ENCODE measurements around the gene TENM4.
"Not testable (repeated sequence)": the region's sequence is repeated elsewhere in the genome, so short reads cannot be mapped to it uniquely, and the experiment has no call there.

Gene TENM4

GRCh38 chr11:79241205-79241851 lies 199.5 kb downstream of the TENM4 start:
- DNase-seq, result no peak

DNA sequence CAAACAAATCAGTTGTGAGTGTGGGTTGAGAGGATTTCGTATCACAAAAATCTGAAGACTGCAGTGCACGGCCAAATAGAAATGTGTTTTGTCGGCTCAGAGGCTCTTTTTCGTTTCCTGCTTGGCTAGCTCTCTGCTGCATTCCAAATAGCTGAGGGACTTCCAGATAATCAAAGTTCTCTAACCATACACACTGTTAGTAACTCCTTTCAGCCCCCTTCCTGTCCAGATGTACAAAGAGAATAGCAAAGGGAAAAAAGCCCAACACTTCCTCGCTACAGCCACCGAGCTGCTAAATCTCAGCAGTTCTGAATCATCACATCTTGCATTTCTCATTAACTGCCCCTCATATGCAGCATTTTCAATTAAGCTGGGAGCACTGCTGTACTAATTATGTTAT lies 203.1 kb downstream of the TENM4 start:
- DNase-seq, result no peak

GRCh38 chr11:79237091-79237490 lies 203.7 kb downstream of the TENM4 start:
- DNase-seq, result no peak

GRCh38 chr11:79236541-79236971 lies 204.3 kb downstream of the TENM4 start:
- DNase-seq, result no peak

GRCh38 chr11:79235696-79236095 lies 205.1 kb downstream of the TENM4 start:
- no peak for DNase-seq

DNA sequence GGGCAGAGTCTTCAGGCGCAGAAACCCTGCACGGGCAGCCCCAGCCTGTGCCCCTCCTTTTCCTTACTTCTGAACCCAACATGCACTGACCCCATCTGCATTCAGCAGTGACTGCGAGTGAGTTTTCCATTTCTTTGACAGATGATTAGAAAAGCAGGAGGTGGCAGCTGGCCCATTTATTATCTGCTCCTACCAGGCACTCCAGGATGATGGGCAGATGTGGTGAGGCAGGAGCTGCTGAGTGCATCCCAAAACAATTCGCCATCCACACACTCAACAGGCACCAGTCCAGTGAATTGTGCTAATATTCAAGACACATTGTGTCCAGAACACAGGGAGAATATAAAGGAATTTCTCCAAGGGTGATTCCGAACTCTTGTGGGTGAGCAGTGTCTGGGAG lies 208.5 kb downstream of the TENM4 start:
- DNase-seq, result no peak

DNA sequence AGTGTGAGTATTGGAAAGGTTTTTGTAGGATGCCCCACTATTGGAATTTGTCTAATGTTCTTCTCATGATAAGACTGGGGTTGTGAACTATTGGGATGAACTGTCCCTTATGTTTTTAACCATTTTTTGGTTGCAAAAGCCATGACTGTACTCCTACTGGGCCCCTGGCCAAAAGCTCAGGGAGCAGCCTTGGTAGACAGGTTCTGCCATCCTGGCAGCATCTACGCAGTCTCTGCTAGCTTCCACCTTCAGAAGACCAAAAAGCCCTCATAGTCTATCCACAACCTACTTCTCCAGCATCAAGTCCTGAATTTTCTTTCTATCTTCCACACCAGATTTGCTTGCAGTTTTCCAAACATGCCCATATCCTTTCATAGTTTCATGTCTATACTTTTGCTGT lies 211.8 kb downstream of the TENM4 start:
- DNase-seq, result no peak

- DNase-seq, result no peak
Measured at GRCh38 chr11:79227767-79228755, 212.8 kb downstream of the TENM4 start.

GRCh38 chr11:79227308-79227707 lies 213.5 kb downstream of the TENM4 start:
- no peak for DNase-seq

DNA sequence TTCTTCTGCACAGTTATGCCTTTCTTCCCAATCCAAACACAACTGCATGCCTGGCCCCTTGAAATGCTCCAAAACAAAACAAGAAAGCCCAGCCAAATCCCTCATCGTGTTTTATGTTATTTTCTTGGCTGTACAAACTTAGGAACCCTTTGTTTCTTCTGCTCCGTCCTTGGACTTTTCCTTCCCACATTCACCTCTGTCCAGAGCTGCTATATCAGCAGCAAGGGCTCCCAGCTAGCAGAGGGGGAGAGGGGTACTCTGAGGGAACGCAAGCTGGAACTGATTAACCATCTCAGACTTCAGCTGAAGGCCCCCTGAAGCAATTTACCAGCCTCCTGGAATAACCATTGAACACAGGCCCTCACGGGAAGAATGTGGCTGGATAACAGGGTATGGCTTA lies 214.7 kb downstream of the TENM4 start:
- DNase-seq, result no peak

- DNase-seq, result not testable (repeated sequence)
Measured at GRCh38 chr11:79222163-79222562, 218.7 kb downstream of the TENM4 start.

- no peak for DNase-seq
Measured at GRCh38 chr11:79221444-79222130, 219.2 kb downstream of the TENM4 start.

- no peak for DNase-seq
Measured at GRCh38 chr11:79220171-79220570, 220.7 kb downstream of the TENM4 start.

DNA sequence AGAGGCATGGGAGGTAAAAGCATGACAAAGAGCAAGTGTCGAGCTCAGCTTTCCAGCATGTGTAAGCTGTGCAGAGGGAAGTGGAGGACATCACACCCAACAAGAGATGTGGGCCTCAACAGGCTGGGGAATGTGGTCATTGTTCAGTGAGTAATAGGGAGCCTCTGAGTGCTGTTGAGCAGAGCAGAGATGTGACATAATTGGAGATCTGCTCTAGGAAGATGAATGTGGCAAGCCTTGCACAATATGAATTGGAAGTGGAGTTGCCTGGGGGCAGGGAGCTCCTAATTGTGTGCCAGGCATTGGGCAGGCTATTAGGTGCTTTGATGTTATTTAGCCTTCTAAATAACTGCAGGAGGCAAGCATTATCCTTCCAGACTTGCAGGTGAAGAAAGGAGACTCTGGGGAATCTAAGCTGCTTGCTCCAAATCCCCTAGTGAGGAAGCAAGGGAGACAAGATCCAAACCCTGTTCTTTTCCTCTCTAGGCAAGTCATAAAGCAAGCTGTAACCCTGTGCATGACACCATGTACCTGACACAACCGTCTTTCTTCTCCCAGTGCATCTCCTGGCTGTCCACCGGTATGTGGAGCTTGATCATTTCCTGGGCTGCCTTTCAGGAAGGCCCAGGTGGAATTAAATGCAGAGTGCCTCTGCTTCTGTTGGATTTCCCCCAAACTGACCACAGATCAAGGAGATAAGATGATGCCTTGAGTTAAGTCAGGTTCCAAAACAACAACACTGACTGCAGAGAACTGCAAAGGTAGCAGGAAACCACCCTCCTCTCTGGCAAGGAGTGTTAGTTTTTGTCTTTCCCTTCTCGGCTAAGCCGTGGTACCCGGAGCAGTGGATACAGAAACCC lies 221.4 kb downstream of the TENM4 start:
- DNase-seq, result no peak

DNA sequence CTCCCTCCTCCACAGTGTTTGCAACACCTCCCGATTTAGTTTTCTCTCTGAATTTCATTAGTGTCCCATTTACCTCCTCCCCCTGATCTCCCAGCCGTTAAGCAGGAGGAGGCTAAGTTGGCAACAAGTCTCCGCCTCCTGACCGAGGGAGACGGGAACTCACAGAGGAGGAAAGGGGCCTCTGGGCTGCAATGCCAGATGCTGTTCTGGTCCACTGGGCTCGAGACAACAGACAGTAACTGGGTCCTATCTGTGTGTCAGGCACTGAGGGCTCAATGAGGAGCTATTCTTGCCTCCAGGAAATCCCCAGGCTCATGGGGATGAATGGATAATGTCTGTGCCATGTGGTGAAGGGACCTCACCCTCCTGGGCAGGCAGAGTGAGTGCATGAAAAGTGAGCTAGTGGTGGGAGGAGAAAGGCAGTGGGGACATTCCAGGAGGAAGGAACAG lies 228.1 kb downstream of the TENM4 start:
- no peak for DNase-seq

DNA sequence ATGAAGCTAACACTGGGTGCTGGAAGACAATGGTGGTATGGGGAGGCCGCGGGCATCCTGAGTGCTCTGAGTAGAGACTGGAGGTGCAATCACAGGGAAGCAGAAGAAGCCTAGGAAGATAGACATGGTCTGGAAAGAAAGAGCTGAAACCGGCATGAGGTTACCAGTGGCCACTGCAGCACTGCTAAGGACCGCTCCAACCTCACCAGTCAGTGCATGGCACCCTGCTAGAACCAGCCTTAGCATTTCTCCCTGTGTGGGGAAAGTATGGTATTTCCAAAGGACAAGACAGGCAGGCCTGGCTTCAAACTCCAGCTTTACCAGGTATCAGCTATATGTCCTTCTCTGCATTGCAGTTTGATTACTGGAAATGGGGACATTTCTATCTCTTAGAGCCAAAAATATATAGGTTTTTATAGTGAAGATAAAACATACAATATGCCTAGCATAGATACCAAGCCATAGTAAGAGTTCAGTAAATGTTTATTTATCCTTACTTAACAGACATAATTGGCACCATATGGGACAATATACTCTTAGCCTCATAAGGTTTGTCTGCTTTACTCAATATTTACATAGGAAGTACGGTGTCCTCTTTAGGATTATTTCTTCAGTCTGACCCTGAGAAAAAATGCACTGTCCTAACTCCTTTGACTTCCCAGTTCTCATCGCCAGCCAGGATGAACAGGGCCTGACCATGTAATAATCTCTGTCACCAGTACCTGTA lies 231.1 kb downstream of the TENM4 start:
- DNase-seq, result no peak

DNA sequence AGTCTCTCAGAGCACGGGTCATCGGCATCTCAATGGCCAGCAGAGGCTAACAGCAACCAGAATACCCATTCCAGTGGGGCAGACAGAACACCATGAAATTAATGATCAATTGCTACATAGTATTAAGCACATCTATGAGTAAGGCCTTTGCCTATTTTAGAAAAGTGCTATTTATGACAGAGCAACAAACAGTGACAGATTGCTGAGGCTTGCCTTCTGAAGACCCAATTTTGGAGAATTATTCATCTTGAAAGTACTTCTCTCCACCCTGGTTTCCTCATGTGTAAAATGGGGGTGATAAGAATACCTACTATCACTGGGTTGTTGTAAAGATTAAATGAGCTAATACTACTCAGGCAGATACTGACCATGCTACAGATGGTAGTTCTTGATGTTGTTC lies 232.7 kb downstream of the TENM4 start:
- DNase-seq, result no peak

DNA sequence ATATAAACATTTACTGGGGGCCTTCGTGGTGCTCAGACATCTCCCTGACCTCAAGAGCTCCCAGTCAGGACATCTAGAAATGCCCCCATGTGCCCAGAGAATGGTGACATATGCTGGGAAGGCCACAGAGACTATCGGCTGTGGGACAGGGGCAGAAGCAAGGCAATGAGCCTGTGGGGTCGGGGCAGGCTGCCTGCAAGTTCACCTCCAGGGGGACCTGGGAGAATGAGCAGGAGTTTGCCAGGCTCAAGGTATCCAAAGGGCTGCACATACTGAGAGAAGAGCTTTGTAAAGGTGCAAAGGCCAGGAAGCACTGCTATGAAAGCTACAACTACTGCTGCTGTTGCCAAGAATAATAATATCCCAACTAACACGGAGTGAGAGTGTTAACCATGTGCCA lies 233.9 kb downstream of the TENM4 start:
- DNase-seq, result no peak

DNA sequence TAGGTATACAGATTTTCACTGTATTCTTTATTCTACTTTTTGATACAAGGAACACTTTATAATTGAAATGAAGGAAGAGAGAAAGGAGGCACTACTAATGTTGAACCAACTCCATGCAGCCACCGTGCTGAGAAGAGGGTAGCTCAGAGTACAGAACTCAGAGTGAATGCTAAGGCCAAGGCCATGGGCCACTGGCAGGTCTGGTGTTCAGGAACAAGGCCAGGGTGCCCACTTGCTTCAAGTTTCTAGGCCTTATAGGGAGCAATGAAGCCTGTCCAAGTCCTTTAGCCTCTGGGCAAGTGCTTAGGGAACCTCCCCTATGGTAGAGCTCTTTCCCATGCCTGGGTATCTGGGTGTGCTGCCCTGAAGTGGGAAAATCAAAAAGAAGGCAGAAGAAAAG lies 235.0 kb downstream of the TENM4 start:
- DNase-seq, result no peak

GRCh38 chr11:79201677-79202347 lies 239.0 kb downstream of the TENM4 start:
- DNase-seq, result no peak

DNA sequence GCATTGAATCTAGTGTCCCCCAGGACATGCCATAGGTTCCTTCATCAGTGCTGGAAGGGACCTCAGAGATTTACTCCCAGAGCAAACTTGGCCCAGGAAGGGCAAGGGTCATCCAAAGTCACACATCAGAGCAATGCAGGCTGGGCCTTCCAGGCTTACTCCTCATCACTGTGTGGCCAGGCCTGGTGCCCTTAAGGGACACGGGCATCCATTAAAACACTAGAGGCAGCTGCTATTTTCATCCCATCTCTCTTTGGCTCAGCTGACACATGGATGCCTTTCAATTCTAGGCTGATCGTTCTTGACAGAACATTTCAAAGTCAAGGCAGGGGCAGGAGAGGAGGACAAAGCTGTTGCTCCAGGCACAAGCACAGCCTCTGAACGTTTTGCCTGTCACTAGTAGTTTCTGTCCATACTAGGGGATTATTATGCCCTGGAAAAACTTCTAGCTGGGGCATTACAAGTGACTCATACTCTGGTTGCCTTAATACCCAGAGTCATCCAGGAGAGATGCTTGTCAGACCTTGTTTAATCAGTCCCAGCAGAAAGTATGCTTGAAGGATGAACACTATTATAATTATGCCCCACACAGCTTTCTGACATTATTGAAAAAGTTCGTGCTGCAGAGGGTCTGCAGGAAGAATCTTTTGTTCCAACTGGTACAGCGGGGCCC lies 240.3 kb downstream of the TENM4 start:
- DNase-seq, result no peak
